Measurements from ENCODE around the gene TEAD3. TPM values are rescaled to one million over a fixed set of nuclear protein-coding genes. Genes with fewer than 3 reads are reported as not detected.

TEAD3 gene
- total RNA-seq, 1 donor = not detected

- no peak overlapping the region for H3K4me3 ChIP-seq (ENCODE audit: low read length)
- H3K27me3 ChIP-seq (ENCODE audit: insufficient read depth, low read length) = peaks cover 3% of the 10 kb centered on the region
- H3K4me1 ChIP-seq (ENCODE audit: insufficient read depth, low read length) = peaks cover 16% of the 10 kb centered on the region
- H3K9me3 ChIP-seq (ENCODE audit: low read depth, low read length) = no peaks in the 10 kb centered on the region
Measured at GRCh38 chr6:35490821-35491557, 5.9 kb downstream of the TEAD3 start.

- H3K9me3 ChIP-seq (ENCODE audit: low read depth, low read length) = no peaks in the 10 kb centered on the region
- H3K4me1 ChIP-seq (ENCODE audit: insufficient read depth, low read length) = peaks cover 16% of the 10 kb centered on the region
- H3K4me3 ChIP-seq (ENCODE audit: low read length) = no peak overlapping the region
- no peaks in the 10 kb centered on the region for H3K27me3 ChIP-seq (ENCODE audit: insufficient read depth, low read length)
Measured at GRCh38 chr6:35489995-35490791, 6.7 kb downstream of the TEAD3 start.

- no peak overlapping the region for H3K4me3 ChIP-seq (ENCODE audit: low read length)
- H3K4me1 ChIP-seq (ENCODE audit: insufficient read depth, low read length) = peaks cover 11% of the 10 kb centered on the region
Measured at GRCh38 chr6:35489066-35489465, 7.8 kb downstream of the TEAD3 start.

GRCh38 chr6:35488517-35488862, 8.4 kb downstream of the TEAD3 start:
- no peaks in the 10 kb centered on the region for H3K27me3 ChIP-seq (ENCODE audit: insufficient read depth, low read length)

More at GRCh38 chr6:35489066-35489465, 7.8 kb downstream of the TEAD3 start:
- H3K27me3 ChIP-seq (ENCODE audit: insufficient read depth, low read length) = no peaks in the 10 kb centered on the region
- no peaks in the 10 kb centered on the region for H3K9me3 ChIP-seq (ENCODE audit: low read depth, low read length)

GRCh38 chr6:35487658-35488516, 9.0 kb downstream of the TEAD3 start:
- H3K27me3 ChIP-seq (ENCODE audit: insufficient read depth, low read length) = no peaks in the 10 kb centered on the region
- H3K9me3 ChIP-seq (ENCODE audit: low read depth, low read length) = no peaks in the 10 kb centered on the region
- no peak overlapping the region for H3K4me3 ChIP-seq (ENCODE audit: low read length)
- H3K4me1 ChIP-seq (ENCODE audit: insufficient read depth, low read length) = peaks cover 9% of the 10 kb centered on the region

More at GRCh38 chr6:35488517-35488862, 8.4 kb downstream of the TEAD3 start:
- H3K9me3 ChIP-seq (ENCODE audit: low read depth, low read length) = no peaks in the 10 kb centered on the region
- peaks cover 9% of the 10 kb centered on the region for H3K4me1 ChIP-seq (ENCODE audit: insufficient read depth, low read length)
- no peak overlapping the region for H3K4me3 ChIP-seq (ENCODE audit: low read length)

- Histone ChIP-seq H3K4me1 (ENCODE audit: insufficient read depth, low read length) (peaks cover 9% of the 10 kb centered on the region), H3K27me3 (ENCODE audit: insufficient read depth, low read length) (no peaks in the 10 kb centered on the region), H3K9me3 (ENCODE audit: low read depth, low read length) (no peaks in the 10 kb centered on the region), H3K4me3 (ENCODE audit: low read length) (no peak overlapping the region)
Measured at GRCh38 chr6:35486005-35486925, 10.6 kb downstream of the TEAD3 start.

GRCh38 chr6:35485402-35485877, 11.4 kb downstream of the TEAD3 start:
- H3K9me3 ChIP-seq (ENCODE audit: low read depth, low read length) = no peaks in the 10 kb centered on the region
- no peak overlapping the region for H3K4me3 ChIP-seq (ENCODE audit: low read length)
- H3K27me3 ChIP-seq (ENCODE audit: insufficient read depth, low read length) = no peaks in the 10 kb centered on the region
- H3K4me1 ChIP-seq (ENCODE audit: insufficient read depth, low read length) = peaks cover 9% of the 10 kb centered on the region

- Histone ChIP-seq H3K4me1 (ENCODE audit: insufficient read depth, low read length) (peaks cover 9% of the 10 kb centered on the region), H3K27me3 (ENCODE audit: insufficient read depth, low read length) (no peaks in the 10 kb centered on the region), H3K4me3 (ENCODE audit: low read length) (no peak overlapping the region), H3K9me3 (ENCODE audit: low read depth, low read length) (no peaks in the 10 kb centered on the region)
Measured at GRCh38 chr6:35484921-35485392, 11.9 kb downstream of the TEAD3 start.

GRCh38 chr6:35483893-35484645, 12.8 kb downstream of the TEAD3 start:
- Histone ChIP-seq H3K4me1 (ENCODE audit: insufficient read depth, low read length) (peaks cover 9% of the 10 kb centered on the region), H3K9me3 (ENCODE audit: low read depth, low read length) (no peaks in the 10 kb centered on the region), H3K4me3 (ENCODE audit: low read length) (no peak overlapping the region), H3K27me3 (ENCODE audit: insufficient read depth, low read length) (no peaks in the 10 kb centered on the region)

- Histone ChIP-seq H3K27me3 (ENCODE audit: insufficient read depth, low read length) (no peaks in the 10 kb centered on the region), H3K4me1 (ENCODE audit: insufficient read depth, low read length) (peaks cover 9% of the 10 kb centered on the region), H3K4me3 (ENCODE audit: low read length) (no peak overlapping the region), H3K9me3 (ENCODE audit: low read depth, low read length) (no peaks in the 10 kb centered on the region)
Measured at GRCh38 chr6:35483490-35483889, 13.4 kb downstream of the TEAD3 start.

GRCh38 chr6:35483062-35483461, 13.8 kb downstream of the TEAD3 start:
- Histone ChIP-seq H3K4me3 (ENCODE audit: low read length) (no peak overlapping the region), H3K27me3 (ENCODE audit: insufficient read depth, low read length) (no peaks in the 10 kb centered on the region), H3K9me3 (ENCODE audit: low read depth, low read length) (no peaks in the 10 kb centered on the region), H3K4me1 (ENCODE audit: insufficient read depth, low read length) (peaks cover 5% of the 10 kb centered on the region)

- Histone ChIP-seq H3K27me3 (ENCODE audit: insufficient read depth, low read length) (no peaks in the 10 kb centered on the region), H3K4me3 (ENCODE audit: low read length) (no peak overlapping the region), H3K9me3 (ENCODE audit: low read depth, low read length) (no peaks in the 10 kb centered on the region), H3K4me1 (ENCODE audit: insufficient read depth, low read length) (no peaks in the 10 kb centered on the region)
Measured at GRCh38 chr6:35481226-35481625, 15.7 kb downstream of the TEAD3 start.

GRCh38 chr6:35480176-35480575, 16.7 kb downstream of the TEAD3 start:
- no peak overlapping the region for H3K4me3 ChIP-seq (ENCODE audit: low read length)
- H3K27me3 ChIP-seq (ENCODE audit: insufficient read depth, low read length) = no peaks in the 10 kb centered on the region
- no peaks in the 10 kb centered on the region for H3K9me3 ChIP-seq (ENCODE audit: low read depth, low read length)
- no peaks in the 10 kb centered on the region for H3K4me1 ChIP-seq (ENCODE audit: insufficient read depth, low read length)
